Hepatic stellate cell (primary cell): ENCODE results near the gene CBX3.
A peak's percentile ranks its signal among the peaks of the same experiment; 100 is the strongest.
"Not testable (repeated sequence)": the region's sequence is repeated elsewhere in the genome, so short reads cannot be mapped to it uniquely, and the experiment has no call there.

ENCODE experiments used
- DNase-seq: peaks from one replicate; pipeline ENCODE4 v3.0.0; 2011; ENCODE audit warnings: low spot score

The CBX3 gene

GRCh38 chr7:26202019-26202990 lies 760 bp downstream of the CBX3 start:
- DNase-seq: peak; percentile 37

GRCh38 chr7:26203016-26203415 lies 1.5 kb downstream of the CBX3 start:
- no peak for DNase-seq

- no peak for DNase-seq
Measured at GRCh38 chr7:26208040-26208439, 6.5 kb downstream of the CBX3 start.

GRCh38 chr7:26212921-26213718 lies 11.6 kb downstream of the CBX3 start:
- DNase-seq: no peak

GRCh38 chr7:26213807-26214515 lies 12.4 kb downstream of the CBX3 start:
- no peak for DNase-seq

- DNase-seq: no peak
Measured at GRCh38 chr7:26216049-26216448, 14.5 kb downstream of the CBX3 start.

GRCh38 chr7:26224359-26224758 lies 22.8 kb downstream of the CBX3 start:
- no peak for DNase-seq

- no peak for DNase-seq
Measured at GRCh38 chr7:26227987-26228386, 26.4 kb downstream of the CBX3 start.

GRCh38 chr7:26233902-26234511 lies 32.5 kb downstream of the CBX3 start:
- no peak for DNase-seq

- no peak for DNase-seq
Measured at GRCh38 chr7:26237035-26237807, 35.7 kb downstream of the CBX3 start.

- no peak for DNase-seq
Measured at GRCh38 chr7:26238032-26238431, 36.5 kb downstream of the CBX3 start.

- DNase-seq: no peak
Measured at GRCh38 chr7:26245150-26245549, 43.6 kb downstream of the CBX3 start.

- no peak for DNase-seq
Measured at GRCh38 chr7:26250239-26250638, 48.7 kb downstream of the CBX3 start.

GRCh38 chr7:26261866-26262265 lies 60.3 kb downstream of the CBX3 start:
- not testable (repeated sequence) for DNase-seq
